K562 (cell line): ENCODE results near the gene CAST. TPM values are rescaled to one million over a fixed set of nuclear protein-coding genes. Genes with fewer than 3 reads are reported as not detected.

Experiments
- BRD9 ChIP-seq: fragments of 450-650 bp; IDR thresholded peaks from 2 replicates; pipeline ENCODE4 v1.6.1; 2018; ENCODE audit warnings: low read depth; ENCODE audit not compliant: partially characterized antibody
- CBFA2T3 ChIP-seq: fragments of 450-650 bp; IDR thresholded peaks from 2 replicates; pipeline ENCODE4 v1.6.1; 2017
- ETV6 ChIP-seq, 3 experiments: fragments of 150-350 bp in 1 of 3; sonication (generic) in 1 of 3; formaldehyde crosslinking in 1 of 3; IDR thresholded peaks; 2 replicates each; pipeline versions ENCODE4 v1.6.1 to v1.8.0; 2014 to 2022; ENCODE audit warnings: borderline replicate concordance in 2 of 3, low read depth in 2 of 3, antibody characterized with exemption in 1 of 3, low read length in 1 of 3, mild to moderate bottlenecking in 1 of 3, missing genetic modification reagents in 1 of 3
- HNRNPK ChIP-seq: fragments of 200-400 bp; formaldehyde crosslinking; IDR thresholded peaks from one replicate; pipeline ENCODE4 v1.6.1; 2018; ENCODE audit warnings: mild to moderate bottlenecking, low read depth, low read length; ENCODE audit not compliant: poor library complexity, severe bottlenecking
- IFI16 ChIP-seq: fragments of 250-450 bp; sonication (Bioruptor Pico); IDR thresholded peaks from 2 replicates; pipeline ENCODE4 v2.1.2; 2022; ENCODE audit warnings: mild to moderate bottlenecking, inconsistent platforms
- MAFF ChIP-seq: IDR thresholded peaks from 2 replicates; pipeline ENCODE4 v1.6.1; 2012; ENCODE audit warnings: low read length, improper control_type of control experiment
- MCM5 ChIP-seq: fragments of 450-650 bp; IDR thresholded peaks from 2 replicates; pipeline ENCODE4 v1.6.1; 2016; ENCODE audit warnings: low read depth
- NCOA4 ChIP-seq: fragments of 450-650 bp; IDR thresholded peaks from 2 replicates; pipeline ENCODE4 v1.6.1; 2018; ENCODE audit warnings: mild to moderate bottlenecking; ENCODE audit not compliant: partially characterized antibody
- PHF20 ChIP-seq: fragments of 450-650 bp; IDR thresholded peaks from 2 replicates; pipeline ENCODE4 v1.6.1; 2018; ENCODE audit not compliant: partially characterized antibody
- RFX5 ChIP-seq: IDR thresholded peaks from 2 replicates; pipeline ENCODE4 v1.6.1; 2011; ENCODE audit warnings: low read depth, mild to moderate bottlenecking, improper control_type of control experiment, low read length
- TAF15 ChIP-seq: fragments of 200-400 bp; formaldehyde crosslinking; IDR thresholded peaks from 2 replicates; pipeline ENCODE4 v1.6.1; 2017; ENCODE audit warnings: mild to moderate bottlenecking, low read depth, low read length, moderate library complexity
- ZBTB17 ChIP-seq: fragments of 450-650 bp; formaldehyde crosslinking; IDR thresholded peaks from 2 replicates; pipeline ENCODE4 v1.4.0; 2020; ENCODE audit warnings: mild to moderate bottlenecking
- ZNF224 ChIP-seq: sonication (generic); formaldehyde crosslinking; IDR thresholded peaks from 2 replicates; pipeline ENCODE4 v1.8.0; 2022; ENCODE audit warnings: mild to moderate bottlenecking, missing genetic modification reagents
- ZNF311 ChIP-seq: fragments of 250-450 bp; sonication (Bioruptor Pico); IDR thresholded peaks from 2 replicates; pipeline ENCODE4 v1.4.0; 2020; ENCODE audit warnings: mild to moderate bottlenecking, moderate library complexity
- ZNF644 ChIP-seq: fragments of 200-800 bp; sonication (Bioruptor generic); IDR thresholded peaks from 2 replicates; pipeline ENCODE4 v1.6.1; 2016; ENCODE audit warnings: low read depth, missing genetic modification characterization, missing compliant biosample characterization
- polyA plus RNA-seq, 8 experiments: library from polyadenylated mRNA; depleted of rRNA in 4 of 8; stranded (reverse) in 5 of 8; unstranded in 3 of 8; fragments of >200 nt; fragmentation: Nextera tagmentation in 2 of 8; fragmentation: Illumina TruSeq in 1 of 8; extraction: Ambion mirVana in 2 of 8; extraction: Trizol in 1 of 8; gene quantifications; 2 replicates each; pipeline versions ENCODE4 v1.2.1 to v1.2.3, GENCODE V29; 2011 to 2014; ENCODE audit warnings: inconsistent platforms in 1 of 8, missing spikeins in 1 of 8
- total RNA-seq, 7 experiments: library from RNA; depleted of rRNA in 6 of 7; stranded (reverse); fragments of >200 nt in 6 of 7; fragmentation: Illumina TruSeq in 2 of 7; extraction: Trizol in 2 of 7; gene quantifications; 2 replicates each; pipeline versions ENCODE4 v1.2.1 to v1.2.3, GENCODE V29; 2011 to 2021; ENCODE audit warnings: low replicate concordance in 1 of 7
- TF ChIP-seq, protein P1 (sequence below): fragments of 450-650 bp; formaldehyde crosslinking; IDR thresholded peaks from 2 replicates; pipeline ENCODE4 v1.4.0; 2020; ENCODE audit warnings: mild to moderate bottlenecking, mixed read lengths
- TF ChIP-seq, protein P2 (sequence below): sonication (generic); formaldehyde crosslinking; IDR thresholded peaks from 2 replicates; pipeline ENCODE4 v1.5.0; 2020; ENCODE audit warnings: missing genetic modification reagents
- TF ChIP-seq, protein P3 (sequence below): fragments of 450-650 bp; conservative IDR thresholded peaks from 2 replicates; pipeline ENCODE4 v1.6.1; 2016; ENCODE audit warnings: missing genetic modification characterization, low read depth, mild to moderate bottlenecking, control low read depth, missing compliant biosample characterization
- TF ChIP-seq, protein P4 (sequence below): fragments of 450-650 bp; IDR thresholded peaks from 2 replicates; pipeline ENCODE4 v1.7.1; 2018; ENCODE audit warnings: mild to moderate bottlenecking, low read depth; ENCODE audit not compliant: partially characterized antibody
- TF ChIP-seq, protein P5 (sequence below): sonication (generic); formaldehyde crosslinking; IDR thresholded peaks from 2 replicates; pipeline ENCODE4 v1.8.1; 2023; ENCODE audit warnings: mild to moderate bottlenecking, missing genetic modification reagents

CAST gene
- total and polyA plus RNA-seq, 9 of the 15 experiments (the other 6 are each of a cell fraction or from before 2014, with no cell fraction given): 55.5 to 136 (median 86.1) TPM

DNA sequence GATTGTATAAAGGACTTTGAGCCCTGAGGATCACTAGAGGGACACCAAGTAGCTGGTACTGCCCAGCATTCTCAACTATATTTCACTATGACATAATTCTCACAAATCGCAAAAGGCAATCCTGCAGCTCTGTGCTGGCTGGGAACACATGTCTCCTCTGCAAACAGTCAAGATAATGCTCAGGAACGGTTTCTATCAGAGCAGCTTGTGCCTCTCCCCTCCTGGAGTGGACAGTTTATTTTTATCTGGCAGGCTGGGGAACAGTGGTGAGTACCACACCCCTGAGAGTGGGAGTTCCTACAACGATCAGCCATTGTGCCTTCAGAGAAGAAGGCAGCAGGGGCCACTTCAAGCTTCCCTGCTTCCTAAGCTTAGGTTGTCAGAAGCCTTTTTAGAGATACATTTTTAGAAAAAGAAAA is 79.7 kb downstream of the CAST start (continued):
- TF ChIP-seq, protein P1, sequence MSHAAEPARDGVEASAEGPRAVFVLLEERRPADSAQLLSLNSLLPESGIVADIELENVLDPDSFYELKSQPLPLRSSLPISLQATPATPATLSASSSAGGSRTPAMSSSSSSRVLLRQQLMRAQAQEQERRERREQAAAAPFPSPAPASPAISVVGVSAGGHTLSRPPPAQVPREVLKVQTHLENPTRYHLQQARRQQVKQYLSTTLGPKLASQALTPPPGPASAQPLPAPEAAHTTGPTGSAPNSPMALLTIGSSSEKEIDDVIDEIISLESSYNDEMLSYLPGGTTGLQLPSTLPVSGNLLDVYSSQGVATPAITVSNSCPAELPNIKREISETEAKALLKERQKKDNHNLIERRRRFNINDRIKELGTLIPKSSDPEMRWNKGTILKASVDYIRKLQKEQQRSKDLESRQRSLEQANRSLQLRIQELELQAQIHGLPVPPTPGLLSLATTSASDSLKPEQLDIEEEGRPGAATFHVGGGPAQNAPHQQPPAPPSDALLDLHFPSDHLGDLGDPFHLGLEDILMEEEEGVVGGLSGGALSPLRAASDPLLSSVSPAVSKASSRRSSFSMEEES (CRISPR knock-in tag): no peak
- TF ChIP-seq RFX5 (no peak), TAF15 (no peak), ETV6 (IDR thresholded peaks at IDR 0.05; ENCODE audit: borderline replicate concordance in 1 of 2, low read depth in 2 of 2, low read length in 1 of 2) (no peak), ETV6 (CRISPR knock-in tag; IDR thresholded peaks at IDR 0.05; ENCODE audit: borderline replicate concordance) (no peak), IFI16 (no peak), HNRNPK (no peak), ZNF311 (CRISPR knock-in tag) (no peak), CBFA2T3 (peak; percentile 93), BRD9 (no peak), ZBTB17 (no peak), ZNF224 (CRISPR knock-in tag) (no peak), MCM5 (no peak), MAFF (no peak), ZNF644 (tag) (0 out of 2 replicates have a peak, but pooled peaks have one; percentile 33), NCOA4 (no peak), PHF20 (no peak)
- TF ChIP-seq, protein P2, sequence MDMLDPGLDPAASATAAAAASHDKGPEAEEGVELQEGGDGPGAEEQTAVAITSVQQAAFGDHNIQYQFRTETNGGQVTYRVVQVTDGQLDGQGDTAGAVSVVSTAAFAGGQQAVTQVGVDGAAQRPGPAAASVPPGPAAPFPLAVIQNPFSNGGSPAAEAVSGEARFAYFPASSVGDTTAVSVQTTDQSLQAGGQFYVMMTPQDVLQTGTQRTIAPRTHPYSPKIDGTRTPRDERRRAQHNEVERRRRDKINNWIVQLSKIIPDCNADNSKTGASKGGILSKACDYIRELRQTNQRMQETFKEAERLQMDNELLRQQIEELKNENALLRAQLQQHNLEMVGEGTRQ (CRISPR knock-in tag): no peak
- TF ChIP-seq, protein P3, sequence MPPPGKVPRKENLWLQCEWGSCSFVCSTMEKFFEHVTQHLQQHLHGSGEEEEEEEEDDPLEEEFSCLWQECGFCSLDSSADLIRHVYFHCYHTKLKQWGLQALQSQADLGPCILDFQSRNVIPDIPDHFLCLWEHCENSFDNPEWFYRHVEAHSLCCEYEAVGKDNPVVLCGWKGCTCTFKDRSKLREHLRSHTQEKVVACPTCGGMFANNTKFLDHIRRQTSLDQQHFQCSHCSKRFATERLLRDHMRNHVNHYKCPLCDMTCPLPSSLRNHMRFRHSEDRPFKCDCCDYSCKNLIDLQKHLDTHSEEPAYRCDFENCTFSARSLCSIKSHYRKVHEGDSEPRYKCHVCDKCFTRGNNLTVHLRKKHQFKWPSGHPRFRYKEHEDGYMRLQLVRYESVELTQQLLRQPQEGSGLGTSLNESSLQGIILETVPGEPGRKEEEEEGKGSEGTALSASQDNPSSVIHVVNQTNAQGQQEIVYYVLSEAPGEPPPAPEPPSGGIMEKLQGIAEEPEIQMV: no peak
- TF ChIP-seq, protein P4, sequence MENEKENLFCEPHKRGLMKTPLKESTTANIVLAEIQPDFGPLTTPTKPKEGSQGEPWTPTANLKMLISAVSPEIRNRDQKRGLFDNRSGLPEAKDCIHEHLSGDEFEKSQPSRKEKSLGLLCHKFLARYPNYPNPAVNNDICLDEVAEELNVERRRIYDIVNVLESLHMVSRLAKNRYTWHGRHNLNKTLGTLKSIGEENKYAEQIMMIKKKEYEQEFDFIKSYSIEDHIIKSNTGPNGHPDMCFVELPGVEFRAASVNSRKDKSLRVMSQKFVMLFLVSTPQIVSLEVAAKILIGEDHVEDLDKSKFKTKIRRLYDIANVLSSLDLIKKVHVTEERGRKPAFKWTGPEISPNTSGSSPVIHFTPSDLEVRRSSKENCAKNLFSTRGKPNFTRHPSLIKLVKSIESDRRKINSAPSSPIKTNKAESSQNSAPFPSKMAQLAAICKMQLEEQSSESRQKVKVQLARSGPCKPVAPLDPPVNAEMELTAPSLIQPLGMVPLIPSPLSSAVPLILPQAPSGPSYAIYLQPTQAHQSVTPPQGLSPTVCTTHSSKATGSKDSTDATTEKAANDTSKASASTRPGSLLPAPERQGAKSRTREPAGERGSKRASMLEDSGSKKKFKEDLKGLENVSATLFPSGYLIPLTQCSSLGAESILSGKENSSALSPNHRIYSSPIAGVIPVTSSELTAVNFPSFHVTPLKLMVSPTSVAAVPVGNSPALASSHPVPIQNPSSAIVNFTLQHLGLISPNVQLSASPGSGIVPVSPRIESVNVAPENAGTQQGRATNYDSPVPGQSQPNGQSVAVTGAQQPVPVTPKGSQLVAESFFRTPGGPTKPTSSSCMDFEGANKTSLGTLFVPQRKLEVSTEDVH: no peak
- TF ChIP-seq, protein P5, sequence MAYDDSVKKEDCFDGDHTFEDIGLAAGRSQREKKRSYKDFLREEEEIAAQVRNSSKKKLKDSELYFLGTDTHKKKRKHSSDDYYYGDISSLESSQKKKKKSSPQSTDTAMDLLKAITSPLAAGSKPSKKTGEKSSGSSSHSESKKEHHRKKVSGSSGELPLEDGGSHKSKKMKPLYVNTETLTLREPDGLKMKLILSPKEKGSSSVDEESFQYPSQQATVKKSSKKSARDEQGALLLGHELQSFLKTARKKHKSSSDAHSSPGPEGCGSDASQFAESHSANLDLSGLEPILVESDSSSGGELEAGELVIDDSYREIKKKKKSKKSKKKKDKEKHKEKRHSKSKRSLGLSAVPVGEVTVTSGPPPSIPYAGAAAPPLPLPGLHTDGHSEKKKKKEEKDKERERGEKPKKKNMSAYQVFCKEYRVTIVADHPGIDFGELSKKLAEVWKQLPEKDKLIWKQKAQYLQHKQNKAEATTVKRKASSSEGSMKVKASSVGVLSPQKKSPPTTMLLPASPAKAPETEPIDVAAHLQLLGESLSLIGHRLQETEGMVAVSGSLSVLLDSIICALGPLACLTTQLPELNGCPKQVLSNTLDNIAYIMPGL (CRISPR knock-in tag): no peak
